Measurements from ENCODE around the gene SLC39A8.

SLC39A8 gene

GRCh38 chr4:102230194-102230593 lies 115.1 kb downstream of the SLC39A8 start:
- DNase-seq (ENCODE audit: low spot score), result no peak

- no peak for DNase-seq (ENCODE audit: low spot score)
Measured at GRCh38 chr4:102227388-102227787, 117.9 kb downstream of the SLC39A8 start.

- no peak for DNase-seq (ENCODE audit: low spot score)
Measured at GRCh38 chr4:102223461-102223860, 121.8 kb downstream of the SLC39A8 start.

GRCh38 chr4:102222838-102223409 lies 122.4 kb downstream of the SLC39A8 start:
- no peak for DNase-seq (ENCODE audit: low spot score)

GRCh38 chr4:102219129-102219528 lies 126.2 kb downstream of the SLC39A8 start:
- no peak for DNase-seq (ENCODE audit: low spot score)

GRCh38 chr4:102218656-102219055 lies 126.6 kb downstream of the SLC39A8 start:
- DNase-seq (ENCODE audit: low spot score), result no peak

GRCh38 chr4:102217775-102218355 lies 127.4 kb downstream of the SLC39A8 start:
- DNase-seq (ENCODE audit: low spot score), result no peak

GRCh38 chr4:102217345-102217744 lies 127.9 kb downstream of the SLC39A8 start:
- no peak for DNase-seq (ENCODE audit: low spot score)

GRCh38 chr4:102216666-102217065 lies 128.6 kb downstream of the SLC39A8 start:
- DNase-seq (ENCODE audit: low spot score), result no peak

GRCh38 chr4:102213031-102213430 lies 132.3 kb downstream of the SLC39A8 start:
- no peak for DNase-seq (ENCODE audit: low spot score)
